NOMO-1 treated with DMSO at 0.1 percent for 48 hours (cell line): ENCODE results near the gene GPM6B.

Experiments used
- DNase-seq: peaks from one replicate; lab custom pipeline; 2025; ENCODE audit not compliant: unreplicated experiment; lab: John Stamatoyannopoulos, UW

Gene GPM6B

GRCh38 chrX:13816643-13817627 is at the start of gene GPM6B:
TSS of gene GPM6B (minus strand) at chrX:13817093. CDS start at chrX:13816904, 189 bp downstream.
- no peak for DNase-seq

GRCh38 chrX:13864264-13864663 is 47.4 kb upstream of the GPM6B start:
- peak; percentile 9 for DNase-seq

GRCh38 chrX:13863324-13863723 is 46.4 kb upstream of the GPM6B start:
- DNase-seq, result no peak

- DNase-seq, result no peak
Measured at GRCh38 chrX:13859724-13860123, 42.8 kb upstream of the GPM6B start.

- no peak for DNase-seq
Measured at GRCh38 chrX:13857804-13858203, 40.9 kb upstream of the GPM6B start.

GRCh38 chrX:13855689-13856450 is 39.0 kb upstream of the GPM6B start:
- DNase-seq, result no peak

DNA sequence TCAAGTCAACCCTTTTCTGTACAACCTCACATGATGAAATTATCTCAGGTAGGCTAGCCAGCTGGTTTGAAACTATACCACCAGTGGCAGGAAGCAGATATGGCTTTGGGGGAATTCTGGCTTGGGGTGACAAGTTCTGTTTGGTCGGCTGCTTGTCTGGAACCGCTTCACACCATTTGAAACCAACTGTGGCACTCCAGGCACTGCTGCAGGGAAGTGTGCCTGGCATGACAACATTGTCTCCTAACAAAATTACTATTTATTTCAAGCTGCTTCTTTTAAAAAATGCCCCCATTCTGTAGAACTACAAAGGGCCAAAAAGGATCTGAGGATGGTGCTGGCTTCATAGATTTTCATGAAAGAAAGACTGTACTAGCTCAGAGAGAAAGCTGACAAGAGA is 37.1 kb upstream of the GPM6B start:
- DNase-seq, result no peak

GRCh38 chrX:13852001-13852695 is 35.3 kb upstream of the GPM6B start:
- peak; percentile 43 for DNase-seq

DNA sequence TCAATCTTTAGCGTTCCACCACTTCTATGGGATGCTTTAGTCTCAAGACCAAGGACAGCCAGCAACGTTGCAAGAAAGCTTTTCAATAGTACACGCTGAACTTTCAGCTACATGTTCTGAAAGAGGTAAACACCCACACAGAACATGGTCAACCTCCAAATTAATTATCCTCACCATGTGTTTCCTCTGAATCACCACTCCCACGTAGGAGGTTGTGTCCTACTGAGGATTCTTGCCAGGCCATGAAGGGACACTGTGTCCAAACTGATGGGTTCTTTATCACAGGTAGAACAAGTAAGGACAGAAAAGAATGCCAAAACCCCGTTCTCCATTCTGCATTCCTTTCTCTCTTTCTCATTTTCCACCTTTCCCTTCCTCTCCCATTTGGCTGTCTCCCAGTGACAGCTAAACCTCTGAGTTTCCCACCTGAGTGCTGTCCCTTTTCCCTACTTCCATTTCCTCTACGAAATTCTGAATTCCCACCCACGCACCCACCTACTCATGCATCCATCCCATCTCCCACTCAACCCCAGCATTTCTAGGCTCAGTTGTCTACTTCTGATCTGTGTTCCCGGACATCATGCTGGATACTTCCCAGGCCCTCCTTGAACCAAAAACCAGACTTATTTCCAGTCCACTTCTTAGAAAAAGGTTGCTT is 29.0 kb upstream of the GPM6B start:
- DNase-seq, result no peak

DNA sequence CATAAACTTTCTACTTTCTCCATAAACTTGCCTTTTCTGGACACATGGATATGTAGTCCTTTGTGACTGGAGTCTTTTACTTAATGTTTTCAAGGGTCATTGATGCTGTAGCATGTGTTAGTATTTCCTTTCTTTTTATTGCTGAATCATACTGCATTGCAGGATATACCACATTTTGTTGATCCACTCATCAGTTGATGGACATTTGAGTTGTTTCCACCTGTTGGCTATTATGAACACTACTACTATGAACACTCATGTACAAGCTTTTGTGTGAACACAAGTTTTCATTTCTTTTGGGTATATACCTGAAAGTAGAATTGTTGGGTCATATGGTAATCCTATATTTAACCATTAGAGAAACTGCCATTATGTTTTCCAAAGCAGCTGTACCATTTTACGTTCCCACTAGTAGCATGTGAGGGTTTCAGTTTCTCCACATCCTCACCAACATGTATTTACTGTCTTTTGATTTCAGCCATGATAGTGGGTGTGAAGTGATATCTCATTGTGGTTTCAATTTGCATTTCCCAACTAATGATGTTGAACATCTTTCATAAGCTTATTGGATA is 26.3 kb upstream of the GPM6B start:
- no peak for DNase-seq

GRCh38 chrX:13840121-13840520 is 23.2 kb upstream of the GPM6B start:
- no peak for DNase-seq

DNA sequence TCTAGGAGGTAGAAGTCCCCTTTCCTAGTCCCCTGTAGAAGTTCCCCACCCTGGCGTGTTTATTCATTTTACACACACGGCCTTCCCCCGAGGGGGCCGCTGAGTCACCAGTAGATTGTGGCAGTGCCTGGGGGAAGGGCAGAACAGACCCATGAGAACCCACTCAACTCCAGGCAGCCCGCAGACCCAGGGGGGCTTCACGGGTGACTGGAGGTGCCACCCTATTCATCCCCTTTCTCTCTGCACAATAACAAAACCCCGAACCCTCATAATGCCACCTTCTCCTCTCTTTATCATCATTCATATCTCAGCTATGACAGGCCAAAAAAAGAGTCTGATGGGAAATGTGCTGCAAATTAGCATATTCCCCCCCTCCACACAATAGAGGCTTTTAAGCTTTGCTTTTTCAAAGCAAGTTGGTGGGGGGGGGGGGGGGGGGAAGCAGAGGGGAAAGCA is 20.4 kb upstream of the GPM6B start:
- no peak for DNase-seq

DNA sequence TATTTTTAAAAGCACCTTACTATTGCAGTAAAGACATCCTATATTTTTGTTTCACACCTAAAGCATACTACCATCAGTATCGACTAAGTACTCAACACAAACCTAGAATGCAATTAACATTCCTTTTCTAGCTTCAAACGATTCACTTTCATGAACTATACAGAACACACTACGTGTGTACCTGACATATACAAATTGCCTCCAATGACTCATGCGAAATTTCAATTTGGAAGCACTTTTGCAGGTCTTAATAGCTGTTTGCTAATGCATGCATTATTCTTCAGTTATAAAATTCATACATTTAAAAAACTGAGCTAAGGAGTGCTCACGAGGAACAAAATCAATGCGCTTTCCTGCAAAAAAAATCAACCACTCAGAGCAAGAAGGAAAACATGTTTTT is 19.7 kb upstream of the GPM6B start:
- no peak for DNase-seq

DNA sequence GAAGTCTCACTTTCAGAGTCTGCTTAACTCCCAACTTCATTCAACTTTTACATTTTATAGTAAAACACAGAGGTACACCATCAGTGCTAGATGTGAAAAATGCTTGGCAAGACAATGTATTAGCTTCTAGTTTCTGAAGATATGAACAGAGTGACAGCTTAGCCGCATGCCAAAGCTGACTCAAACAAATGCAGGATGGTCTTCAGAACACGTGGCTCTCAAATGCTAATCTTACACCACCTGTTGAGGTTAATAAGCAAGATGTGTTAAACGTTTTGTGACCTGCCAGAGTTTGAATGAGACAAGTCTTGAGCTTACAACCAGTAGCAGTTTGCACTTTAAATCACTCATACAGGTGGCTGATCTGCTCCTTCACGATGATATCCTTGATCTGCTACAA is 18.9 kb upstream of the GPM6B start:
- DNase-seq, result no peak

GRCh38 chrX:13834355-13834754 is 17.5 kb upstream of the GPM6B start:
- DNase-seq, result no peak

- no peak for DNase-seq
Measured at GRCh38 chrX:13829983-13830382, 13.1 kb upstream of the GPM6B start.

- DNase-seq, result no peak
Measured at GRCh38 chrX:13828392-13828791, 11.5 kb upstream of the GPM6B start.

DNA sequence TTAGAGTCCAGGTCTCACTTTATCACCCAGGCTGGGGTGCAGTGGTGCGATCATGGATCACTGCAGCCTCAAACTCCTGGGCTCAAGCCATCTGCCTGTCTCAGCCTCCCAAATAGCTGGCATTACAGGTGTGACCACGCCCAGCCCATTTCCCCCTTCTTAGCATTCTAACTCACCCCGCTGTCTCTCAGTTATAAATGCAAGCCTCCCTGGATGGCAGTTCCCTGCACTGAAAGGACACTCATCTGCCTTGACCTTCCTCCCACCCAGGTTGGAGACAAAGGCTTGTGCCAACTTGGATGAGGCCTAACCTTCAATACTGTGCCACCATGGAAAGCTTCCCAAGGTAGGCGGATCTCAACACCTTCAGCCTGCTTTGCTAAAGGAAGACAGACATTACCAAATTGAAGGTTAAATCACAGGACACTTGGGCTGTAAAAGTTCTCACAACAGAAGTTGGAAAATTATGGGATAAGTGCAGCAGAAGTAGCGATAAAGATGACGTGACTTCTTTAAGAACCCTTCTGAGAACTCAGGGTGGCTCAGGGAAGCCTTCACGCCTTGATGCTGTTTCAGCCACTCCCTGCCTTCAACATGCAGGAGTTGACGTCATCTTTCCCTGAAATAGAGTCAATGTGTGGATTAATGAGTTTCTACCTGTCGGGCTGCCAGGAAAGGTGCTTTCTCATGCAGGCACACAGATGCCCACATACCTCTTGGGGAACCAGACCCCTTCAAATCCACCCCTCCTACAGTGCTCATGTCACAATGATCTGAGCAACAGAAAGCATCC is 10.6 kb upstream of the GPM6B start:
- DNase-seq, result no peak

GRCh38 chrX:13826770-13827169 is 9.9 kb upstream of the GPM6B start:
- DNase-seq, result no peak
